ENCODE results near the gene DENND2A. TPM values are rescaled to one million over a fixed set of nuclear protein-coding genes. Genes with fewer than 3 reads are reported as not detected.

DENND2A gene
- total and polyA plus RNA-seq, 10 of the 15 experiments (the other 5 are each of a cell fraction or from before 2014, with no cell fraction given), result 0.01 TPM; not detected in 9

DNA sequence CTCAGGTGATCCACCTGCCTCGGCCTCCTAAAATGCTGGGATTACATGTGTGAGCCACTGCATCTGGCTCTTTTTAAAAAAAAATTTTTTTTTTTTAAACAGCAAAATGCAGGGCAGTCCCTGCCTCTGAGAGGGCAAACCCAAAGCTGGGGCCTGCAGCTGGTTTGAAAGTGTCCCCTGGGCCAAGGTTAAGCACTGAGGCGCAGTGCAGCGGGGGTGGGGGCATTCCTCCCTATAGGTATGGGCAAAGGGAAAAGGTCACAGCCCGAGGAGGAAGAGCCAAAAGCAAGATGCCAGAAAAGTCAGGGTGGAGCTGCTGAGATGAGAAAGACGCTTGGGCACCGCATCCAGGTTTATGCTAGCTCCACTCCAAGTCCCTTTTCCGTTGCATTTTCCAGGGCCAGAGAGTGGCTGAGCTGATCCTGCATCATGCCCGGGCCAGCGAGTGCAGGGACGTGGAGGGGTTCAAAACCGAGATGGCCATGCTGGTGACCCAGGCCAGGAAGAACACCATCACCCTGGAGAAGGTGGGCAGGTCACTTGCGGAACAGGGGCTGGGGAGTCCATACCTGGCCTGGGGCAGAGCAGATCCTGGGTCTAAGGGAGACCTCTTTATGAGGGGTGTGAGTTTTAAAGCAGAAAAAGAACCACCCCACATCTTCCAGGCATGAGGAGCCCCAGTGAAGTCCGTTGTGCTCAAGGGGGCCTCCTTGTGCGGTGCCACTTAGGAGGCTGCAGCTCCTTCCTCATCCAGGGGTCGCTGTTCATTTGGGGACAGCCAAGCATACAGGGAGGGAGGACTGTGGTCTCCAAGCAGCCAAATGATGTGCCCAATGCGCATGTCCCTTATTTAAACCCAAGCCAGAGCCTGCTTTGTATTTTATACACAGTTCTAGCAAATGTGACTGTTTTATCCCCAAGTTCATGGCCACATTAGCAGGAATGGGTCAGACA lies 48.9 kb upstream of the DENND2A start (continued):
- TF ChIP-seq FOS (IDR thresholded peaks at IDR 0.05; ENCODE audit: borderline replicate concordance, extremely low read depth, insufficient read length) (no peak), BMI1 (IDR thresholded peaks at IDR 0.05; ENCODE audit: borderline replicate concordance) (no peak)

DNA sequence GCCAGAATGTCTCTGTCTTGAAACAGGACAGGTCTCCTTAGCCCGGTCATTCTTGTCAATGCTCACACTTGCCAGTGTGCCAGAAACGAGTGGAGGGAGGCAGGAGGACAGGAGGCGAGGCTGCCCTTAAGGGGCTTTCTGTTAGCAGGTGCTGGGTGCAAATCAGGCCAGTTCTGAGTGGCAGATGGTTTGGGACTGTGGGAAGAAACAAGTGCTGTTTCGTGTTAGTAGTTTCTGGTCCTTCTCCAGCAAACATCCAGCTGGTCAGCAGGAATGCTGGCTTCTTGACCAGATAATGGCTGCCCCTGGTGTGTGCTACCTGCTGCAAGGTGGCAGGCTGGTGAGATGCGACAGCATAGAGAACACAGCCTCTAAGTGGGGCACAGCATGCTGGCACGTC lies 47.7 kb upstream of the DENND2A start:
- CTCF ChIA-PET, result no interaction called here
- intact Hi-C loops (cut with micrococcal nuclease; ENCODE audit: unreplicated experiment), result no loop called here

DNA sequence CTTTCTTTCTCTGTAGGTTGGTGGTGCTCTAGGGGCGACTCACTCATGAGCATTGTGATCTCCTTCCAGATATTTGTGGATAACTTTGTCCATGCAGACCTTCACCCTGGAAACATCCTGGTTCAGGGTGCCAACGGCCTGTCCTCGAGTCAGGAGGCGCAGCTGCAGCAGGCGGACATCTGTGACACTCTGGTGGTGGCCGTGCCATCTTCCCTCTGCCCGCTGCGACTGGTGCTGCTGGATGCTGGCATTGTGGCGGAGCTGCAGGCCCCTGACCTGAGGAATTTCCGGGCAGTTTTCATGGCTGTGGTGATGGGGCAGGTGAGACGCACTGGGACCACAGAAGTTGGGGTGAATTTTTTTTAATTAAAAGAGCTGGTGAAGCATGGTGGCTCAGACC lies 46.3 kb upstream of the DENND2A start:
- SMC1A ChIA-PET (ENCODE audit: uncharacterized antibody, unreplicated experiment), result interaction anchor here (1.3 to 1.9 kb wide), 2 partner anchors 10 to 12 kb away, joined by 3 to 6 read pairs; no protein-coding TSS in a partner anchor
- peaks cover 7 to 10% of the 10 kb centered on the region in 2 experiments; a peak in 3 of 4 replicates for H3K36me3 ChIP-seq (ENCODE audit: control insufficient read depth in 2 of 2, insufficient read depth in 2 of 2, low read length in 1 of 2)
- FAIRE-seq (no peak), ATAC-seq (no peak), DNase-seq (ENCODE audit: low read depth, low spot score) (no peak)
- no peak overlapping the region for H3K4me3 ChIP-seq
- H2AFZ ChIP-seq (ENCODE audit: control insufficient read depth, low read depth, low read length), result no peak overlapping the region
- in situ Hi-C loops (cut with MboI), result no loop called here
- intact Hi-C loops (cut with micrococcal nuclease; ENCODE audit: unreplicated experiment), result no loop called here
- WGBS (ENCODE audit: insufficient coverage, insufficient replicate concordance, low lambda C conversion rate, missing lambda C conversion rate), result 94% methylated on average over 11 of the region's 11 CpGs
- no peak overlapping the region for H3K27ac ChIP-seq (ENCODE audit: control insufficient read depth, insufficient read depth)
- no peak overlapping the region for H3K9ac ChIP-seq (ENCODE audit: control insufficient read depth, insufficient read depth, low read length)
- POLR2A ChIA-PET, result interaction anchor here (1.0 to 1.2 kb wide), 2 partner anchors 9 to 14 kb away, joined by 3 to 11 read pairs; partner anchors contain the start of gene ADCK2
- CTCF ChIA-PET, result interaction anchor here (1.7 kb wide), 1 partner anchor 12 kb away, joined by 6 read pairs; no protein-coding TSS in a partner anchor
- no peaks in the 10 kb centered on the region for H3K79me2 ChIP-seq (ENCODE audit: control insufficient read depth, insufficient read depth, low read length)
- H3K9me3 ChIP-seq (replicated peaks; ENCODE audit: control insufficient read depth, insufficient read depth, low read length), result no peaks in the 10 kb centered on the region
- no peak overlapping the region for H3K4me2 ChIP-seq (ENCODE audit: control insufficient read depth, insufficient read depth)
- no peaks in the 10 kb centered on the region for H4K20me1 ChIP-seq (ENCODE audit: control insufficient read depth, insufficient read depth)
- H3K4me1 ChIP-seq (ENCODE audit: control insufficient read depth, insufficient read depth, low read length), result no peaks in the 10 kb centered on the region
- RAD21 ChIA-PET (ENCODE audit: unreplicated experiment), result interaction anchor here (1.8 kb wide), 1 partner anchor 11 kb away, joined by 5 read pairs; no protein-coding TSS in a partner anchor
- H3K27me3 ChIP-seq (replicated peaks in 1 of 2; ENCODE audit: control insufficient read depth in 2 of 2, insufficient read depth in 2 of 2, low read length in 1 of 2), result no peaks in the 10 kb centered on the region
- no TSS peak for BruUV-seq (replicated peaks)
- TF ChIP-seq NFYA (IDR thresholded peaks at IDR 0.05; ENCODE audit: borderline replicate concordance, low read depth, low read length), result no peak
- no peak for TF ChIP-seq EED (IDR thresholded peaks at IDR 0.05; ENCODE audit: low read depth)
- TF ChIP-seq, protein P1, sequence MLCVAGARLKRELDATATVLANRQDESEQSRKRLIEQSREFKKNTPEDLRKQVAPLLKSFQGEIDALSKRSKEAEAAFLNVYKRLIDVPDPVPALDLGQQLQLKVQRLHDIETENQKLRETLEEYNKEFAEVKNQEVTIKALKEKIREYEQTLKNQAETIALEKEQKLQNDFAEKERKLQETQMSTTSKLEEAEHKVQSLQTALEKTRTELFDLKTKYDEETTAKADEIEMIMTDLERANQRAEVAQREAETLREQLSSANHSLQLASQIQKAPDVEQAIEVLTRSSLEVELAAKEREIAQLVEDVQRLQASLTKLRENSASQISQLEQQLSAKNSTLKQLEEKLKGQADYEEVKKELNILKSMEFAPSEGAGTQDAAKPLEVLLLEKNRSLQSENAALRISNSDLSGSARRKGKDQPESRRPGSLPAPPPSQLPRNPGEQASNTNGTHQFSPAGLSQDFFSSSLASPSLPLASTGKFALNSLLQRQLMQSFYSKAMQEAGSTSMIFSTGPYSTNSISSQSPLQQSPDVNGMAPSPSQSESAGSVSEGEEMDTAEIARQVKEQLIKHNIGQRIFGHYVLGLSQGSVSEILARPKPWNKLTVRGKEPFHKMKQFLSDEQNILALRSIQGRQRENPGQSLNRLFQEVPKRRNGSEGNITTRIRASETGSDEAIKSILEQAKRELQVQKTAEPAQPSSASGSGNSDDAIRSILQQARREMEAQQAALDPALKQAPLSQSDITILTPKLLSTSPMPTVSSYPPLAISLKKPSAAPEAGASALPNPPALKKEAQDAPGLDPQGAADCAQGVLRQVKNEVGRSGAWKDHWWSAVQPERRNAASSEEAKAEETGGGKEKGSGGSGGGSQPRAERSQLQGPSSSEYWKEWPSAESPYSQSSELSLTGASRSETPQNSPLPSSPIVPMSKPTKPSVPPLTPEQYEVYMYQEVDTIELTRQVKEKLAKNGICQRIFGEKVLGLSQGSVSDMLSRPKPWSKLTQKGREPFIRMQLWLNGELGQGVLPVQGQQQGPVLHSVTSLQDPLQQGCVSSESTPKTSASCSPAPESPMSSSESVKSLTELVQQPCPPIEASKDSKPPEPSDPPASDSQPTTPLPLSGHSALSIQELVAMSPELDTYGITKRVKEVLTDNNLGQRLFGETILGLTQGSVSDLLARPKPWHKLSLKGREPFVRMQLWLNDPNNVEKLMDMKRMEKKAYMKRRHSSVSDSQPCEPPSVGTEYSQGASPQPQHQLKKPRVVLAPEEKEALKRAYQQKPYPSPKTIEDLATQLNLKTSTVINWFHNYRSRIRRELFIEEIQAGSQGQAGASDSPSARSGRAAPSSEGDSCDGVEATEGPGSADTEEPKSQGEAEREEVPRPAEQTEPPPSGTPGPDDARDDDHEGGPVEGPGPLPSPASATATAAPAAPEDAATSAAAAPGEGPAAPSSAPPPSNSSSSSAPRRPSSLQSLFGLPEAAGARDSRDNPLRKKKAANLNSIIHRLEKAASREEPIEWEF (IDR thresholded peaks at IDR 0.05; ENCODE audit: insufficient replicate concordance, low read depth, low read length), result no peak
- no peak for TF ChIP-seq MYB (IDR thresholded peaks at IDR 0.05; ENCODE audit: borderline replicate concordance, low read depth, low read length)
- no peak for TF ChIP-seq IRF4 (IDR thresholded peaks at IDR 0.05; ENCODE audit: low read depth, low read length)
- no peak for TF ChIP-seq SIN3A (IDR thresholded peaks at IDR 0.05; ENCODE audit: low read depth, low read length)
- no peak for TF ChIP-seq JUNB (IDR thresholded peaks at IDR 0.05)

More for the DNA sequence above, 47.7 kb upstream of the DENND2A start:
- in situ Hi-C loops (cut with MboI), result no loop called here
- no peak for ATAC-seq
- no TSS peak for BruUV-seq (replicated peaks)
- POLR2A ChIA-PET, result no interaction called here
- no peak overlapping the region for H3K4me2 ChIP-seq (ENCODE audit: control insufficient read depth, insufficient read depth)
- no peak for DNase-seq (ENCODE audit: low read depth, low spot score)
- H3K27ac ChIP-seq (ENCODE audit: control insufficient read depth, insufficient read depth), result no peak overlapping the region
- no peak overlapping the region for H3K9ac ChIP-seq (ENCODE audit: control insufficient read depth, insufficient read depth, low read length)
- H3K9me3 ChIP-seq (replicated peaks; ENCODE audit: control insufficient read depth, insufficient read depth, low read length), result no peaks in the 10 kb centered on the region
- peaks cover 7 to 10% of the 10 kb centered on the region in 2 experiments; a peak in 3 of 4 replicates for H3K36me3 ChIP-seq (ENCODE audit: control insufficient read depth in 2 of 2, insufficient read depth in 2 of 2, low read length in 1 of 2)
- no peaks in the 10 kb centered on the region for H3K79me2 ChIP-seq (ENCODE audit: control insufficient read depth, insufficient read depth, low read length)
- FAIRE-seq, result no peak
- TF ChIP-seq NFIC (IDR thresholded peaks at IDR 0.05; ENCODE audit: low read depth, low read length), result no peak
- RAD21 ChIA-PET (ENCODE audit: unreplicated experiment), result no interaction called here
- no peak overlapping the region for H3K4me3 ChIP-seq
- SMC1A ChIA-PET (ENCODE audit: uncharacterized antibody, unreplicated experiment), result no interaction called here
- H3K27me3 ChIP-seq (replicated peaks in 1 of 2; ENCODE audit: control insufficient read depth in 2 of 2, insufficient read depth in 2 of 2, low read length in 1 of 2), result no peaks in the 10 kb centered on the region
- no peak overlapping the region for H2AFZ ChIP-seq (ENCODE audit: control insufficient read depth, low read depth, low read length)
- H3K4me1 ChIP-seq (ENCODE audit: control insufficient read depth, insufficient read depth, low read length), result no peaks in the 10 kb centered on the region
- no peaks in the 10 kb centered on the region for H4K20me1 ChIP-seq (ENCODE audit: control insufficient read depth, insufficient read depth)
- 93% methylated on average over 6 of the region's 6 CpGs for WGBS (ENCODE audit: insufficient coverage, insufficient replicate concordance, low lambda C conversion rate, missing lambda C conversion rate)

Measured in GM12878 (cell line).